HG02642 (cell line): Measurements from ENCODE around the gene SHROOM2.
"Not testable (repeated sequence)": the region's sequence is repeated elsewhere in the genome, so short reads cannot be mapped to it uniquely, and the experiment has no call there.

ENCODE experiments used
- ATAC-seq: cut with Tn5 transposase; IDR thresholded peaks from one replicate; pipeline ENCODE4 v1.9.1; 2021; ENCODE audit warnings: mild to moderate bottlenecking; ENCODE audit not compliant: unreplicated experiment, poor library complexity

Gene SHROOM2

GRCh38 chrX:9785944-9786797 lies at the start of gene SHROOM2:
TSS of gene SHROOM2 (plus strand) at chrX:9786429. CDS start at chrX:9786546, 117 bp downstream.
- ATAC-seq: no peak

GRCh38 chrX:9737363-9737762 lies 48.9 kb upstream of the SHROOM2 start:
- no peak for ATAC-seq

GRCh38 chrX:9738151-9738550 lies 48.1 kb upstream of the SHROOM2 start:
- ATAC-seq: no peak

- ATAC-seq: no peak
Observed at GRCh38 chrX:9739130-9739529, 47.1 kb upstream of the SHROOM2 start.

- no peak for ATAC-seq
Observed at GRCh38 chrX:9745417-9746115, 40.7 kb upstream of the SHROOM2 start.

- ATAC-seq: no peak
Observed at GRCh38 chrX:9746148-9746888, 39.9 kb upstream of the SHROOM2 start.

GRCh38 chrX:9747644-9748043 lies 38.6 kb upstream of the SHROOM2 start:
- no peak for ATAC-seq

- ATAC-seq: no peak
Observed at GRCh38 chrX:9749146-9749692, 37.0 kb upstream of the SHROOM2 start.

GRCh38 chrX:9757366-9757765 lies 28.9 kb upstream of the SHROOM2 start:
- ATAC-seq: no peak

- ATAC-seq: no peak
Observed at GRCh38 chrX:9758021-9758638, 28.1 kb upstream of the SHROOM2 start.

GRCh38 chrX:9759337-9759736 lies 26.9 kb upstream of the SHROOM2 start:
- ATAC-seq: no peak

- no peak for ATAC-seq
Observed at GRCh38 chrX:9765072-9765736, 21.0 kb upstream of the SHROOM2 start.

GRCh38 chrX:9765737-9766097 lies 20.5 kb upstream of the SHROOM2 start, which contains the start of gene GPR143:
TSS of gene GPR143 (minus strand) at chrX:9765847. CDS start at chrX:9765817, 30 bp downstream.
- no peak for ATAC-seq

- no peak for ATAC-seq
Observed at GRCh38 chrX:9767375-9767774, 18.9 kb upstream of the SHROOM2 start.

GRCh38 chrX:9768321-9768839 lies 17.8 kb upstream of the SHROOM2 start:
- not testable (repeated sequence) for ATAC-seq

GRCh38 chrX:9770319-9770718 lies 15.9 kb upstream of the SHROOM2 start:
- no peak for ATAC-seq

GRCh38 chrX:9772943-9773342 lies 13.3 kb upstream of the SHROOM2 start:
- ATAC-seq: no peak

GRCh38 chrX:9775930-9776329 lies 10.3 kb upstream of the SHROOM2 start:
- no peak for ATAC-seq

GRCh38 chrX:9781941-9782340 lies 4.3 kb upstream of the SHROOM2 start:
- ATAC-seq: no peak
